ENCODE results near the gene PIK3C2B.
A peak's percentile ranks its signal among the peaks of the same experiment; 100 is the strongest.
"Not testable (repeated sequence)": the region's sequence is repeated elsewhere in the genome, so short reads cannot be mapped to it uniquely, and the experiment has no call there.

Gene PIK3C2B

GRCh38 chr1:204494281-204495077 lies at the start of gene PIK3C2B:
Gene PIK3C2B (minus strand): TSS chr1:204494805. CDS start chr1:204469802, 25,003 bp downstream.
- Mint-ChIP-seq H3K4me3 (peak within 1 kb of the TSS; percentile 91), H3K4me1 (ENCODE audit: low read depth) (peaks cover 52% of the 10 kb centered on the region)

GRCh38 chr1:204544321-204544720 lies 49.7 kb upstream of the PIK3C2B start:
- H3K27me3 Mint-ChIP-seq: no peaks in the 10 kb centered on the region
- DNase-seq: no peak
- peak overlapping the region; percentile 76 for H3K27ac Mint-ChIP-seq
- H3K9me3 Mint-ChIP-seq: no peaks in the 10 kb centered on the region
- peaks cover 96% of the 10 kb centered on the region for H3K36me3 Mint-ChIP-seq (ENCODE audit: low read depth)
- no peak overlapping the region for H3K4me3 Mint-ChIP-seq
- peaks cover 62% of the 10 kb centered on the region for H3K4me1 Mint-ChIP-seq (ENCODE audit: low read depth)

More at GRCh38 chr1:204494281-204495077, at the start of gene PIK3C2B:
- H3K9me3 Mint-ChIP-seq: no peaks in the 10 kb centered on the region
- no peaks in the 10 kb centered on the region for H3K27me3 Mint-ChIP-seq
- H3K27ac Mint-ChIP-seq: peak within 1 kb of the TSS; percentile 91
- peak; percentile 83 for DNase-seq
- H3K36me3 Mint-ChIP-seq (ENCODE audit: low read depth): peaks cover 10% of the 10 kb centered on the region

GRCh38 chr1:204541626-204542025 lies 47.0 kb upstream of the PIK3C2B start:
- Mint-ChIP-seq H3K4me3 (no peak overlapping the region), H3K9me3 (no peaks in the 10 kb centered on the region), H3K27me3 (no peaks in the 10 kb centered on the region), H3K27ac (no peak overlapping the region), H3K4me1 (ENCODE audit: low read depth) (peaks cover 60% of the 10 kb centered on the region), H3K36me3 (ENCODE audit: low read depth) (peaks cover 96% of the 10 kb centered on the region)
- no peak for DNase-seq

- Mint-ChIP-seq H3K27ac (peak overlapping the region; percentile 32), H3K36me3 (ENCODE audit: low read depth) (peaks cover 97% of the 10 kb centered on the region), H3K4me1 (ENCODE audit: low read depth) (peaks cover 34% of the 10 kb centered on the region), H3K4me3 (no peak overlapping the region), H3K27me3 (no peaks in the 10 kb centered on the region), H3K9me3 (no peaks in the 10 kb centered on the region)
- DNase-seq: no peak
Observed at GRCh38 chr1:204532832-204533231, 38.2 kb upstream of the PIK3C2B start.

GRCh38 chr1:204530932-204531331 lies 36.3 kb upstream of the PIK3C2B start:
- Mint-ChIP-seq H3K36me3 (ENCODE audit: low read depth) (peaks cover 96% of the 10 kb centered on the region), H3K4me1 (ENCODE audit: low read depth) (peaks cover 32% of the 10 kb centered on the region), H3K27ac (peak overlapping the region; percentile 63), H3K27me3 (no peaks in the 10 kb centered on the region), H3K9me3 (no peaks in the 10 kb centered on the region), H3K4me3 (no peak overlapping the region)
- no peak for DNase-seq

- DNase-seq: no peak
- Mint-ChIP-seq H3K36me3 (ENCODE audit: low read depth) (peaks cover 98% of the 10 kb centered on the region), H3K4me3 (no peak overlapping the region), H3K27ac (no peak overlapping the region), H3K4me1 (ENCODE audit: low read depth) (peaks cover 43% of the 10 kb centered on the region), H3K27me3 (no peaks in the 10 kb centered on the region), H3K9me3 (no peaks in the 10 kb centered on the region)
Observed at GRCh38 chr1:204529371-204529895, 34.8 kb upstream of the PIK3C2B start.

GRCh38 chr1:204528677-204529076 lies 34.1 kb upstream of the PIK3C2B start:
- Mint-ChIP-seq H3K27ac (peak overlapping the region; percentile 65), H3K4me3 (no peak overlapping the region), H3K27me3 (no peaks in the 10 kb centered on the region), H3K4me1 (ENCODE audit: low read depth) (peaks cover 44% of the 10 kb centered on the region), H3K9me3 (peaks cover 4% of the 10 kb centered on the region), H3K36me3 (ENCODE audit: low read depth) (peaks cover 98% of the 10 kb centered on the region)
- no peak for DNase-seq

- Mint-ChIP-seq H3K27ac (peak overlapping the region; percentile 52), H3K9me3 (peaks cover 6% of the 10 kb centered on the region), H3K4me3 (no peak overlapping the region), H3K4me1 (ENCODE audit: low read depth) (peaks cover 47% of the 10 kb centered on the region), H3K27me3 (no peaks in the 10 kb centered on the region), H3K36me3 (ENCODE audit: low read depth) (peaks cover 97% of the 10 kb centered on the region)
- DNase-seq: no peak
Observed at GRCh38 chr1:204528241-204528640, 33.6 kb upstream of the PIK3C2B start.

GRCh38 chr1:204524986-204525385 lies 30.4 kb upstream of the PIK3C2B start:
- H3K4me3 Mint-ChIP-seq: no peak overlapping the region
- peaks cover 9% of the 10 kb centered on the region for H3K9me3 Mint-ChIP-seq
- no peaks in the 10 kb centered on the region for H3K27me3 Mint-ChIP-seq
- peaks cover 53% of the 10 kb centered on the region for H3K4me1 Mint-ChIP-seq (ENCODE audit: low read depth)
- H3K36me3 Mint-ChIP-seq (ENCODE audit: low read depth): peaks cover 88% of the 10 kb centered on the region
- H3K27ac Mint-ChIP-seq: peak overlapping the region; percentile 81
- no peak for DNase-seq

- peaks cover 9% of the 10 kb centered on the region for H3K9me3 Mint-ChIP-seq
- peaks cover 75% of the 10 kb centered on the region for H3K36me3 Mint-ChIP-seq (ENCODE audit: low read depth)
- no peaks in the 10 kb centered on the region for H3K27me3 Mint-ChIP-seq
- H3K27ac Mint-ChIP-seq: peak overlapping the region; percentile 83
- peak; percentile 42 for DNase-seq
- no peak overlapping the region for H3K4me3 Mint-ChIP-seq
- peaks cover 66% of the 10 kb centered on the region for H3K4me1 Mint-ChIP-seq (ENCODE audit: low read depth)
Observed at GRCh38 chr1:204523605-204524215, 29.1 kb upstream of the PIK3C2B start.

- H3K4me3 Mint-ChIP-seq, H3K9me3 Mint-ChIP-seq, DNase-seq, H3K27me3 Mint-ChIP-seq: not testable (repeated sequence)
- Mint-ChIP-seq H3K4me1 (ENCODE audit: low read depth) (peaks cover 75% of the 10 kb centered on the region), H3K27ac (peak overlapping the region; percentile 76), H3K36me3 (ENCODE audit: low read depth) (peaks cover 59% of the 10 kb centered on the region)
Observed at GRCh38 chr1:204521941-204522521, 27.4 kb upstream of the PIK3C2B start.

- H3K36me3 Mint-ChIP-seq (ENCODE audit: low read depth): peaks cover 50% of the 10 kb centered on the region
- H3K4me3 Mint-ChIP-seq: peak overlapping the region; percentile 48
- peak overlapping the region; percentile 85 for H3K27ac Mint-ChIP-seq
- peak; percentile 50 for DNase-seq
- H3K4me1 Mint-ChIP-seq (ENCODE audit: low read depth): peaks cover 73% of the 10 kb centered on the region
- no peaks in the 10 kb centered on the region for H3K27me3 Mint-ChIP-seq
- peaks cover 9% of the 10 kb centered on the region for H3K9me3 Mint-ChIP-seq
Observed at GRCh38 chr1:204520834-204521709, 26.5 kb upstream of the PIK3C2B start.

GRCh38 chr1:204517382-204517781 lies 22.8 kb upstream of the PIK3C2B start:
- H3K36me3 Mint-ChIP-seq (ENCODE audit: low read depth): peaks cover 18% of the 10 kb centered on the region
- H3K4me1 Mint-ChIP-seq (ENCODE audit: low read depth): peaks cover 67% of the 10 kb centered on the region
- H3K9me3 Mint-ChIP-seq, H3K27me3 Mint-ChIP-seq, H3K4me3 Mint-ChIP-seq, H3K27ac Mint-ChIP-seq: not testable (repeated sequence)
- peak; percentile 52 for DNase-seq
